IPS-18c (cell line): ENCODE results near the gene MCF2L.
"Not testable (repeated sequence)": the region's sequence is repeated elsewhere in the genome, so short reads cannot be mapped to it uniquely, and the experiment has no call there.

Experiments used
- H3K4me3 ChIP-seq: 2 replicates; pipeline ENCODE4 v1.7.0; 2013; ENCODE audit warnings: low read depth, mild to moderate bottlenecking, low read length, moderate library complexity; ENCODE audit not compliant: insufficient read depth
- H3K9me3 ChIP-seq: one replicate; pipeline ENCODE4 v1.6.1; 2013; ENCODE audit warnings: mild to moderate bottlenecking, low read length, moderate library complexity; ENCODE audit not compliant: control insufficient read depth, insufficient read depth

The MCF2L gene

DNA sequence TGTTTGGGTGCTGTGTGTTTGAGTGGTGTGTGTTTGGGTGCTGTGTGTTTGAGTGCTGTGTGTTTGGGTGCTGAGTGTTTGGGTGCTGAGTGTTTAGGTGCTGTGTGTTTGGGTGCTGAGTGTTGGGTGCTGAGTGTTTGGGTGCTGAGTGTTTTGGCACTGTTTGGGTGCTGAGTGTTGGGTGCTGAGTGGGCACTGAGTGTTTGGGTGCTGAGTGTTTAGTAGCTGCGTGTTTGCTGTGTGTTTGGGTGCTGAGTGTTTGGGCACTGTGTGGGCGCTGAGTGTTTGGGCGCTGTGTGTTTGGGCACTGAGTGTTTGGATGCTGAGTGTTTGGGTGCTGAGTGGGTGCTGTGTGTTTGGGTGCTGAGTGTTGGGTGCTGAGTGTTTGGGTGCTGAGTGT, 88.5 kb downstream of the MCF2L start:
- not testable (repeated sequence) for H3K4me3 ChIP-seq, H3K9me3 ChIP-seq

DNA sequence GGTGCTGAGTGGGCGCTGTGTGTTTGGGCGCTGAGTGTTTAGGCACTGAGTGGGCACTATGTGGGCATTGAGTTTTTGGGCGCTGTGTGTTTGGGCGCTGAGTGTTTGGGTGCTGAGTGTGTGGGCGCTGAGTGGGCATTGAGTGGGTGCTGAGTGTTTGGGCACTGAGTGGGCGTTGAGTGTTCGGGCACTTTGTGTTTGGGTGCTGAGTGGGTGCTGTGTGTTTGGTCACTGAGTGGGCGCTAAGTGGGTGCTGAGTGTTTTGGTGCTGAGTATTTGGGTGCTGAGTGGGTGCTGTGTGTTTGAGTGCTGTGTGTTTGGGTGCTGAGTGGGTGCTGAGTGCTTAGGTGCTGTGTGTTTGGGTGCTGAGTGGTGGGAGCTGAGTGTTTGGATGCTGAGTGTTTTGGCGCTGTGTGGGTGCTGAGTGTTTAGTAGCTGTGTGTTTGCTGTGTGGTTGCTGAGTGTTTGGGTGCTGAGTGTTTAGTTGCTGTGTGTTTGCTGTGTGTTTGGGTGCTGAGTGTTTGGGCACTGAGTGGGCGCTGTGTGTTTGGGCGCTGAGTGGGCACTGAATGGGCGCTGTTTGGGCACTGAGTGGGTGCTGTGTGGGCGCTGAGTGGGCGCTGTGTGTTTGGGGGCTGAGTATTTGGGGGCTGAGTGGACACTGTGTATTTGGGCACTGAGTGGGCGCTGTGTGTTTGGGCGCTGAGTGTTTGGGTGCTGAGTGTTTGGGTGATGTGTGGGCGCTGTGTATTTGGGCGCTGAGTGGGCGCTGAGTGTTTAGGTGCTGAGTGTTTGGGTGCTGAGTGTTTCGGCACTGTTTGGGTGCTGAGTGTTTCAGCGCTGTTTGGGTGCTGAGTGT, 89.3 kb downstream of the MCF2L start:
- H3K4me3 ChIP-seq: no peak overlapping the region
- peaks cover 6% of the 10 kb centered on the region for H3K9me3 ChIP-seq

DNA sequence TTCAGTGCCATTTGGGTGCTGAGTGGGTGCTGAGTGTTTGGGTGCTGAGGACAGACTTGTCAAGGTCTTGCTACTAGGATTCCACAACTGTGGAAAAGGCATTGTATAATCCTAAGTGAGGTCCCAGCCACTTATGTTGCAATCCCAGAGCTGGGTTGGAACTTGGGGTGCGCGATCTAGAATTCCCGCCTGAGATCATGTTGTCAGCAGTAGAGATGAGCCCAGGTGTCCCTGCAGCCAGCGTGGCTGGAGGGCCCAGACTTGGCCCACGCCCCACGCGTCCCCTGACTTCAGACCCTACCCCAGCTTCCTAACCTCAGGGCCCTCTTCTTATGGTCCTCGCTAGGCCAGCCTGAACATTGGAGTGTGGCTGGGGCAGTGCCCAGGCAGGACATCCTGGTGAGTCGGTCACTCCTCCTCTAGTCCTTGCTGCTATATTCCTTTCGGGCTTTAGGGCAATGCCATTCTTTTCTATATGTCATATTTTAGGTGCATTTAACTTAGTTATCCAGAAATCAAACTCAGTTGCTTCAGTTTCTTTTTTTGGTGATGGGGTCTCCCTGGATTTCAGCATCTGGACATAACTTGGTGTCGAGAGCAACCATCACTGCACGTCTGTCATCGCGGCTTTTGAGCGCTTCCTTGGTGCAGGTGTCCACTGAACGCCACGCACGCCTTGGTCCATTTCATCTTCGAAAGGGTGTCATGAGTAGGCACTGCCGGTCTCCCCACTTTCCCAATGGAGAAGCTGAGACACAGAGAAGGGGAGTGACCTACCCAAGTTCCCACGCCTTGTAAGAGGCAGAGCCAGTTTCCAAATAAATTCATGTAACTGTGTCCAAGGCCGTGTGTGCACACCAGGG, 90.2 kb downstream of the MCF2L start:
- peaks cover 6% of the 10 kb centered on the region for H3K9me3 ChIP-seq
- H3K4me3 ChIP-seq: no peak overlapping the region

DNA sequence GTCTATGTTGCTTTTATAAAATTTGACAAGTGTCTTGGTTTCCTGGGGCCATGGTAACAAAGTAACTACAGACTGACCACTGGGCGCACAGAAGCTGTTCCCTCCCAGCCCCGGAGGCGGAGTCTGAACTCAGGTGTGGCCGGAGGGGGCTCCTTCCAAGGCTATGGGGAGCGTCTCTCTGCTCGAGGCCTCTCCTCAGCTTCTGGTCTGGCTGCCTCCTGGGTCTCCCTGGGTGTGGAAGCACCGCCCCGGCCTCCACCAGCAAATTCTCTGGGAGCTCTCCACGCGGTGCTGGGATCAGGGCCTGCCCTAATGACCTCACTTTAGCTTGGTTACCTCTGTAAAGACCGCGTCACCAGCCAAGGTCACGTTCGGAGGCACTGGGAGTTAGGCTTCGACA, 90.9 kb downstream of the MCF2L start:
- H3K9me3 ChIP-seq: peaks cover 6% of the 10 kb centered on the region
- no peak overlapping the region for H3K4me3 ChIP-seq

DNA sequence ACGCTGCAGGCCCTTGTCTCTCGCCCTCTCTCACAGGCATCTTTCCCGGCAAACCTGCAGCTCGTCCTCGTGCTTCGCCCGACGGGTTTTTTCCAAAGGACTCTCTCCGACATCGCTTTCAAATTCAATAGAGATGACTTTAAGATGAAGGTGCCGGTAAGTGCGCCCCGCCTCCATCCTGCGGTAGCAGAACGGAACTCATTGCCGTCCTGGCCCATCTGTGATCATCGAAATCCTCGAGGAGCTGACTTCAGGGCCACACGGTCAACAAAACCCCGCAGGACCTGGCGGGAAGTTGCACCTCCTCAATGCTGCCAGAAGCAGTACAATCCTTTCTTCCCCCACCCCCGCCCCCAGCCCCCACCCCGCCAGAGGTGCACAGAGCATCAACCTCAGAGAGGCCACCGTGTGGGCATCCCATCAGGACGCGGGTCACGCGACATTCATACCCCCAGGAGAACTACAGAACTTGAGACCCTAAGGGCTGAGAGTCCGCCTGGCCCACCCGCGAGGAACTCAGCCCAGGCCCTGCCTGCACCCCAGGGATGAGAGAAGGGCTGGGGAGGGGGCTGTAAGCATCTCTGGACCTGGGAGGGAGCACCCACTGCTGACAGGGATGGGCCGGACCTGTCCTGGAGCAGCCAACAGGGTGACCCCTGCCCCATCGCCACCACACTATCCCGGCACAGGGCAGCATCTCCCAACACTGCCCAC, 91.7 kb downstream of the MCF2L start:
- no peak overlapping the region for H3K4me3 ChIP-seq
- peaks cover 6% of the 10 kb centered on the region for H3K9me3 ChIP-seq

DNA sequence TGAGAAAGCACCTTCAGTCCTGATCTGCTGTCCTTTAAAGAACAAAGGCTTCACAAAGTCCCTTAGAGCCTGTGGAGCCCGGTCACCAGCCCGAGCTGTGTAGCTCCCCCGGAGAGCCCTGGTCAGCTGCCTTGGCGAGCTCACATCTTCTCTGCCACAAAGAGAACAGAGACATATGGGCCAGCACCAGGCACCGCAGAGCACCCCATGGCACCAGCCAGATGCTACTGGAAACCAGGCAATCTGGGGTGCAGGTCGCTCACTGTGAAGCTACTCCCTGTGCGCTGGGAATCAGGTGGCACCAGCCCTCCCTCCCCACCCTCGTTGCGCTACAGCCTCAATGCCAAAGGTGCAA, 92.2 kb downstream of the MCF2L start:
- no peak overlapping the region for H3K4me3 ChIP-seq
- peaks cover 5% of the 10 kb centered on the region for H3K9me3 ChIP-seq

DNA sequence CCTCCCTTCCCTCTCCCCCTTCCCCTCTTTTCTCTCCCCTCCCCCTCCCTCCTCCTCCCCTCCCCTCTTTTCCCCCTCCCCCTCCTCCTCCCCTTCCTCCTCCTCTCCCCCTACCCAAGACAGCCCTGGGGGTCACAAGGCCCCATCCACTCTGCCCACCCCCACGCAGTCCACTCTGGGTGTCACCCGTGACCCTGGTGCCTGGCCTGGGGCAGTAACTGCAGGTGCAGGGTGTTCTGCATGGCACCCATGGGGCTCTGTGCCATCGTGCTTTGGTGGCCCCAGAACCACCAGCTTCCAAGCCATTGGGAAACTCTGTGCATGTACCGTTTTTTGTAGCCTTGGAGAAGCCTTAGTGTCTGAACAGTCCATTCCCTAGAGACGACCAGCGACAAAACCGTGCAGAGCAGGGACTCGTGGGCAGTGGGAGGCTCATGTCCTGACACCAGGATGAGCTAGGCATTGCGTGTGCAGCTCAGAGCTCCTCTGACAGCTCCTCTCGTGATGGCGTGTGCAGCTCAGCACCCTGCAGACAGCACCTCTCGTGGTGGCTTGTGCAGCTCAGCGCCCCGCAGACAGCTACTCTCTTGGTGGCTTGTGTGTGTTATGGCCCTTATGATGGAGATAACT, 92.9 kb downstream of the MCF2L start:
- H3K4me3 ChIP-seq: no peak overlapping the region
- peaks cover 3% of the 10 kb centered on the region for H3K9me3 ChIP-seq

DNA sequence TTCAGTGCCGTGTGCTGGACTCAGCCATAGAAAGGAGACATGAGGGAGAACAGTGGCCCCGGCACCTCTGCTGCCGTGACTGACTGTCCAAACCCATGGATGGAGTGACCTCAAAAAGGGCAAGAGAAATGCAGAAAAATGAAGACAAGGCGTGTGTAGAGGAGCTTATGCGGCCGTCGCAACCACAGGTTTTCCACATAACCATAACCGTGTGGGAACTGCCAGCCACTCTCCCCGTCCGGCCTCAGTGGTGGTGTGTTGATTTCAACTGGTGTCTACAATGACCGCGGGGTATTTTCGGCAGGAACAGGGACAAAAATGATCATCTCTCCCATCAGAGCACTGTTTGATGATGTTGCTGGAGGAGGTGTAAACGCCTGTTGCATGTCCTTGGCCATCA, 93.7 kb downstream of the MCF2L start:
- H3K9me3 ChIP-seq: peaks cover 3% of the 10 kb centered on the region
- no peak overlapping the region for H3K4me3 ChIP-seq

DNA sequence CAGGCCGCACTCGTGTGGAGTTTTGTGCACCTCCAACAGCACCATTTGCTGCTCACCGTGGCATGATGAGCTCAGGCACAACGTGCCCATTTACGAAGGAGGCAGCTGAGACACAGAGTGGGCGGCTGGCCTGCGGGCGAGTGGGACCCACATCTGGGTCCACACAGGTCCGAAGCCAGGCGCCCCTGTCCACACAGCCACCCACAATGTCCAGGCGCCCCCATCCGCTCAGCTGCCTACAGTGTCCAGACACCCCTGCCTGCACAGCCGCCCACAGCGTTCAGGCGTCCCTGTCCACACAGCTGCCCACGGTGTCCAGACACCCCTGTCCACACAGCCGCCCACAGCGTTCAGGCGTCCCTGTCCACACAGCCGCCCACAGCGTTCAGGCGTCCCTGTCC, 94.1 kb downstream of the MCF2L start:
- no peak overlapping the region for H3K4me3 ChIP-seq
- peaks cover 3% of the 10 kb centered on the region for H3K9me3 ChIP-seq

DNA sequence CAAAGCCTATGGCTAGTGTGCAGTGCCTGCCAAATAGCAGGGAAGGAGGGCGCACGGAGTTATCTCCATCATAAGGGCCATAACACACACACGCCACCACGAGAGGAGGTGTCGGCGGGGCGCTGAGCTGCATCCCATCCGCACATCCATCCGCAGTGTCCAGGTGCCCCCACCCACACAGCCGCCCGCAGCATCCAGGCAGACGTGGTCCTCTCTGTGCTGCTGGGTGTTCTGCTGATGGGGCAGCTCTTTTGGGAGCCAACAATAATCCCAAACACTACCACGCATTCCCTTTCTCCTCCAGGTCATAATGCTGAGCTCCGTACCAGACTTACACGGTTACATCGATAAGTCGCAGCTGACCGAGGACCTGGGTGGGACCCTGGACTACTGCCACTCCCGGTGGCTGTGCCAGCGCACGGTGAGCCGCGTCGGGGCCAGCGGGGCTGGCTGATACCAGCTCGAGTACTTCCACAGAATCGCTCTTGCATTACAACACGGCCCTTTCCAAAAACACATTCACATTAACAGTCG, 95.1 kb downstream of the MCF2L start:
- Histone ChIP-seq H3K9me3 (no peaks in the 10 kb centered on the region), H3K4me3 (no peak overlapping the region)

DNA sequence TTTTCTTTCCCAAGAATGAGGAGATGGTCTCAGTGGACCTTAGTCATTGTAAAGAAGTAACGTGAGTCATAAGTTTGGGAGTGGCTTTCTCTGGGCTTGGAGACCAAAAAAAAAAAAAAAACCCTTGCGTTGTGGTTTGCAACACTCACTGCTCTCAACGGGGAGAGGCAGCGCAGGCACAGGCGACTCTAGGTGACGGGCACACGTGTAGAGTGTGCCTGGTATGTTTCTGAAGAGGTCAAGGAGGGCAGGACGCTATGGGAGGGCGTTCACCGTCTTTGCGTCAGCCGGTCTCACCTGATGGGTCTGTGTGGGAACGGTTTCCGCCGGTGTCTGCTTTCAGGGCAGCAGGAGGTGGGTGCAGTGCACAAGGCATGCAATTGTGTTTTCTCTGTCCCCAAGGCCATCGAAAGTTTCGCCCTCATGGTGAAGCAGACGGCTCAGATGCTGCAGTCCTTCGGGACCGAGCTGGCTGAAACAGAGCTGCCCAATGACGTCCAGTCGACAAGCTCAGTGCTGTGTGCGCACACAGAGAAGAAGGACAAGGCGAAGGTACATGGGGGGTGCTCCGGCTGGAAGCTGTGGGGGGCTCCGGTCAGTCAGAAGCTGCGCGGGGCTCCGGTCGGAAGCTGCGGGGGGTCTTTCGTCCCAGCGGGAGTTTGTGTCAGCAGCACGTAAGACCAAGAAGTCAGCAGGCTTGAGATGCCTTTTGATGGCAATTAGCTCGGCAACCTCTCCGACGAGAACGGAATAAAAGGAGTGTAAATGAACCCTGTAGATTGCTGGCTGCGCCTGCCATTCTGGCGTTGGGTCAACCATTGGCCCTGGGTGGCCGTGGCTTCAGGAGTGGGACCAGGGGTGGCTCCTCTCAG, 95.8 kb downstream of the MCF2L start:
- H3K9me3 ChIP-seq: no peaks in the 10 kb centered on the region
- no peak overlapping the region for H3K4me3 ChIP-seq

DNA sequence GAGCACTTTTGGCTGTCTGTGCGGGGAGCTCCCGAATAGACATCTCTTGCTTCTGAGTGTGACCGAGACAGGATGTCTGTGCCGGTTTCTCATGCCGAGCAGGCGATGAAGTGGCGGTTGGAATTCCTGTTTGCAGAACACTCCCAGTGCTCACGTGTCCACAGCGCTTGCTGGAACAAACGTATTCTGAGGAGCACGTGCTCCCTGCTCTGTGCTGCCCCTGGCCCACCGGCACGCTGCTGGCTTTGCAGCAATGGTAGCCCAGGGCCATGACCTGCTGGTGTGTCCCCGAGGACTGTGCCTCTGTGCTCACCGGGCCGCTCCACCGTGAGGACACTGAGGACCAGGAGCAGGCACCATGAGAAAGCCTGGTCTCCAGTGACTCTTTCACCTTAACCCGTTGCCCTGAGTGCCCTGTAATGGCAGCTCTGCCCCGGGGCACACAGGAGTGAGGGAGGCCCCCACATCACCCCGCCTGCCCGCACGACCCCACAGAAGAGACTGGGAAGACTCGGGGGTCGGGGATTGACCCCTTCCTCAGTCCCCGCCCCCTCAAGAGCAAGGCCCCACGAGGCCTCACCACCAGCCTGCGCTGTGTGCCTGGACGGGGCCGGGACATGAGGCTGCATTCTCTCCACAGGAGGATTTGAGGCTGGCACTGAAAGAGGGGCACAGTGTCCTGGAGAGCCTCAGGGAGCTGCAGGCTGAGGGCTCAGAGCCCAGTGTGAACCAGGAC, 96.6 kb downstream of the MCF2L start:
- H3K9me3 ChIP-seq: no peaks in the 10 kb centered on the region

DNA sequence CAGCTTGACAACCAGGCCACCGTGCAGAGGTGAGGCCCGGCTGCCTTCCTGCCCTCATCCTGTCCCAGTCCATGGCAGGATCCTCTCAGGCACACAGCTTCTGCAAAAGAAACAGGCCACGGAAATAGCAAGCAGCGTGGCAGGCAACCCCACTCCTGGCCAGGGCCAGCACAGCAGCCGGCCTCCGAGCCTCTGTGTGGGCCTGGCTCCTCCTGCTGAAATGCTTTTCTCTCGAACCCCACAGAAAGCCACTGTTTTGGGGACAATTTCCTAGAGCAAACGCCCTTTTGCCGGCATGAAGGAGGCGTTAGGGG, 97.1 kb downstream of the MCF2L start:
- no peaks in the 10 kb centered on the region for H3K9me3 ChIP-seq

More for the DNA sequence above, 96.6 kb downstream of the MCF2L start:
- H3K4me3 ChIP-seq: no peak overlapping the region

DNA sequence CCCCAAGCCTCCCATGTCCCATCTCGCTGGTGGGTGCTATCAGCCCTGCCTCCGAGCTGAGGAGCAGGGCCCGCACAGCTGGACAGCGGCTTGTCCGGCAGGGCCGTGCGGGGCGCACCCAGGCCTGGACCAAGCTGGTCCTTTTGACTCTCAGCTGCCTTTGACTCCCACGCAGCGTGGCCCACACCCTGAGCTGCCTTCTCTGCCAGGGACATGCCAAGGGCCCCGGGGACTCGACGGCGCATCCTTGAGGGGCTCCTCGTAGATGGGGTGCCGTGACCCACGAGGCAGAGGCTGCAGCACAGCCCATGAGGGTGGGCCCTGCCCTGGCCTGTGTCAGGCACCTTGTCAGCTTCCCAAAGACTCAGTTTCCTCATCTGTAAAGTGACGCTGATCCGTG, 97.7 kb downstream of the MCF2L start:
- Histone ChIP-seq H3K9me3 (no peaks in the 10 kb centered on the region), H3K4me3 (no peak overlapping the region)

More for the DNA sequence above, 97.1 kb downstream of the MCF2L start:
- no peak overlapping the region for H3K4me3 ChIP-seq

DNA sequence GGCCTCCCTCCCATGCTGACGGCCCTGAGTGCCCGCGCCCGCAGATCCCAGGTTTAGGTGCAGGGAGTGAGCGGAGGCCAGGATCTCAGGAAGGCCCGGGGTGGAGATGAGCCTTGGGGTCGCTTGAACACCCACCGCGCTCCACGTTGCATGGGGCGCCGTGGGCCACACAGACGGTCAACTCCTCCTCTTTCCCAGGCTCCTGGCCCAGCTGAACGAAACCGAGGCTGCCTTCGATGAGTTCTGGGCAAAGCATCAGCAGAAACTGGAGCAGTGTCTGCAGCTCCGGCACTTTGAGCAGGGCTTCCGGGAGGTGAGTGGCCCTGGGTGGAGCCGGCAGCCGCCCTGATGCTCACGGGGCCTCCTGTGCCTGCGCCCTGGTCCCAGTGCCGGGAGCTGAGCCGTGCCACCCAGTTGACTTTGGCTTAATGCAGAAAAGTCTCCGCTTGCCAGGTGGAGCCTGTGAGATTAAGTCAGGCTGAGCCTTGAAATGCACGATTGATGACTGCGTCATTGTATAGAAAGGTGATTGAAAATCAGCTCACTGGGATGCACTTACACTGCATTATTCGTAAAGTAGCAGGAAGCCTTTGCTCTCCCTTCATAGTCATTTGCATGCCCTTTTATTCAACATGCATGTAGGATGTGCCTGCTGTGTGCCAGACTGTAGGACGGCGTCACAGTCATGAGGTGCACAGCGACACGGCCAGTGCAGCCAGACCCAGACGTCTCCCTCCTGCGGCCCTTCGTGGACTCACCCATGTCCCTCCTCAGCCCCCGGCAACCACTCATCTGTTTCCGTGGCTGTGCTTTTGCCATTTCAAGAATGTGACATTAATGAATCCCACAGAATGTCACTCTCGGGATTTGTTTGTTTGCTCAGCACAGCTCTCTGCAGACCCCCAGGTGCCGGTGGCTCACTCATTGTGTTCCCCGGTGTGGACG, 101.1 kb downstream of the MCF2L start:
- Histone ChIP-seq H3K4me3 (no peak overlapping the region), H3K9me3 (no peaks in the 10 kb centered on the region)
